Psoas muscle (tissue), 8 donors: ENCODE measurements around the gene FOXP1. TPM values are rescaled to one million over a fixed set of nuclear protein-coding genes. Genes with fewer than 3 reads are reported as not detected.

Experiments used
- ATAC-seq, 4 donors: fragments of 200-7000 bp; cut with Tn5 transposase; one replicate each; pipeline ENCODE4 v1.9.1; 2020; ENCODE audit warnings: moderate library complexity in 3 of 4, mild to moderate bottlenecking in 2 of 4
- DNase-seq, 2 donors: peaks; one replicate each; pipeline ENCODE4 v3.0.0-alpha.2; 2020
- H3K27ac ChIP-seq: fragments of 200-600 bp; one replicate; pipeline ENCODE4 v1.8.0; 2022
- H3K27me3 ChIP-seq, 3 donors: fragments of 200-600 bp in 1 of 3; one replicate each; pipeline versions ENCODE4 v1.6.1 to v1.8.0; 2013 to 2022; ENCODE audit warnings: low read length in 2 of 3, mild to moderate bottlenecking in 2 of 3, moderate library complexity in 1 of 3; ENCODE audit not compliant: insufficient read depth in 3 of 3
- H3K36me3 ChIP-seq, 2 donors: fragments of 200-600 bp in 1 of 2; one replicate each; pipeline versions ENCODE4 v1.6.1 to v1.8.0; 2013 to 2022; ENCODE audit warnings: low read depth in 1 of 2, mild to moderate bottlenecking in 1 of 2, moderate library complexity in 1 of 2; ENCODE audit not compliant: insufficient read depth in 1 of 2
- H3K4me1 ChIP-seq: fragments of 200-600 bp; one replicate; pipeline ENCODE4 v1.8.0; 2022
- H3K4me3 ChIP-seq: fragments of 200-600 bp; one replicate; pipeline ENCODE4 v1.8.0; 2022; ENCODE audit warnings: mild to moderate bottlenecking
- H3K9me3 ChIP-seq: fragments of 200-600 bp; one replicate; pipeline ENCODE4 v1.8.0; 2022
- WGBS, 3 donors: extraction: QIAGEN DNeasy Blood & Tissue Kit; methylation state at CpG; one replicate each; pipeline versions ENCODE4 v1.1.6 to v1.1.7; 2013; 5-methylcytosine and 5-hydroxymethylcytosine counted together
- intact Hi-C, 2 donors: fragments of 100-400 bp; cut with DNase I; formaldehyde crosslinking; loops; one replicate each; pipeline versions ENCODE4 v1.11.0 to v1.14.2; 2022
- polyA plus RNA-seq, 3 donors: library from polyadenylated mRNA; stranded (reverse); fragments of 200-250 nt; gene quantifications; one replicate each; pipeline ENCODE4 v1.2.3, GENCODE V29; 2013
- total RNA-seq, 4 donors: library from RNA; stranded (reverse); fragmentation: NEBNext Ultra II Directional in 2 of 4; extraction: Animal tissue kit (Norgen Biotek cat#: 25700) in 2 of 4; gene quantifications; one replicate each; pipeline versions ENCODE4 v1.2.1 to v1.2.4, GENCODE V29; 2021 to 2023
- TF ChIP-seq, protein P1 (sequence below): fragments of 200-600 bp; IDR thresholded peaks from one replicate; pipeline ENCODE4 v1.8.0; 2022; ENCODE audit warnings: antibody characterized with exemption
- donor health status: healthy with polysubstance abuse.
- donor health status: DM: no; HTN: no; CAD: no; lungs with moderate emphysema.
- donor health status: Bipolar disorder and iron deficiency.
- donor health status: healthy.
- donor health status: DM: yes; HTN: yes; CAD: no.
- donor health status: DM: no; HTN: no; CAD: no.
- donor health status: DM: no; HTN: no; CAD: no.
- donor health status: DM: yes; HTN: yes; CAD: no.

FOXP1 gene
- total and polyA plus RNA-seq, 7 donors, result 2.6 to 26.4 (median 15.4) TPM

DNA sequence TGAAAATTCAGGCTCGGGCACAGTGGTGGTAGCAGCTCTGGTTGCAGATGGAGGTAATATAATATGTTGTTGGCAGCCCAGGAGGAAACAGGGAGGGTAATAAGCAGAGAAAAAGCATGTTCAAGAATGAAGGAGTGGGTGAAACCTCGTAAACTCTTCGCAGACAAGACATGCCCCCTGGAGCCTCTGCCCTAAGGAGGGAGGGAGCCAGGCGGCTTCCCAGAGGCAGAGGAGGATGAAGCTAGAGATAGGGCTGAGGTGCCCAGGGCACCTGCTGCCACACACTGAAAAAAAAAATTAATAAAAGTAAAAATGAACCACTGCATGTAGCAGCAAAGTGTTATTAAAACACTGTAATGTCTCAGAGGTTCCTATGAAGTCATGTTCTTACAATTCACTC is 137.3 kb downstream of the FOXP1 start:
- ATAC-seq (no peak), DNase-seq (no peak)
- intact Hi-C loops, result loop anchor here in 1 of 2 donors (5.0 kb wide), 1 partner anchor 136 kb away; the partner anchor contains the start of gene FOXP1
- WGBS, 3 donors, result 77 to 97% (median 96%) methylated on average over 4 of the region's 4 CpGs
- H3K9me3 ChIP-seq, result no peaks in the 10 kb centered on the region
- H3K27me3 ChIP-seq, result no peaks in the 10 kb centered on the region
- no peaks in the 10 kb centered on the region for H3K36me3 ChIP-seq
- no peak overlapping the region for H3K4me3 ChIP-seq
- H3K4me1 ChIP-seq, result peaks cover 28% of the 10 kb centered on the region
- TF ChIP-seq, protein P1, sequence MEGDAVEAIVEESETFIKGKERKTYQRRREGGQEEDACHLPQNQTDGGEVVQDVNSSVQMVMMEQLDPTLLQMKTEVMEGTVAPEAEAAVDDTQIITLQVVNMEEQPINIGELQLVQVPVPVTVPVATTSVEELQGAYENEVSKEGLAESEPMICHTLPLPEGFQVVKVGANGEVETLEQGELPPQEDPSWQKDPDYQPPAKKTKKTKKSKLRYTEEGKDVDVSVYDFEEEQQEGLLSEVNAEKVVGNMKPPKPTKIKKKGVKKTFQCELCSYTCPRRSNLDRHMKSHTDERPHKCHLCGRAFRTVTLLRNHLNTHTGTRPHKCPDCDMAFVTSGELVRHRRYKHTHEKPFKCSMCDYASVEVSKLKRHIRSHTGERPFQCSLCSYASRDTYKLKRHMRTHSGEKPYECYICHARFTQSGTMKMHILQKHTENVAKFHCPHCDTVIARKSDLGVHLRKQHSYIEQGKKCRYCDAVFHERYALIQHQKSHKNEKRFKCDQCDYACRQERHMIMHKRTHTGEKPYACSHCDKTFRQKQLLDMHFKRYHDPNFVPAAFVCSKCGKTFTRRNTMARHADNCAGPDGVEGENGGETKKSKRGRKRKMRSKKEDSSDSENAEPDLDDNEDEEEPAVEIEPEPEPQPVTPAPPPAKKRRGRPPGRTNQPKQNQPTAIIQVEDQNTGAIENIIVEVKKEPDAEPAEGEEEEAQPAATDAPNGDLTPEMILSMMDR, result no peak
- no peak overlapping the region for H3K27ac ChIP-seq

DNA sequence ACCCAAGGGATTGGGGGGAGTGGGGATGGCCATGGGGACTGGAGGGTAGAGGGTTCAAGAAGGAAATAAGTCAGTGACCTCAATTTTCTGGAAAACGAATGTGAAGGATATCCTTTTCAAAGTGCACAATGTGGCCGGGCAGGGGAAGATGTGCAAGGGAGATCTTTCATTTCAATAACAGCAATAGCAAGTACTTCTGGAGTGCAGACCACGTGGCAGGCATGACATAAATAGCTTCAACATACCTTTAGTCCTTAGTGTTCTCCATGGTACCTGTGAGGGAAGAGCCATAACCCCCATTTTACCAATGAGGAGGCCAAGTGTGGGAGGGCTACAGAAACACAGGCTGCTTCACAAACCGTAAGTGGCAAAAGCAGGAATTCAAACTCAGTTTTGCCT is 138.7 kb downstream of the FOXP1 start:
- no peaks in the 10 kb centered on the region for H3K27me3 ChIP-seq
- intact Hi-C loops, result loop anchor here in 1 of 2 donors (5.0 kb wide), 1 partner anchor 137 kb away; the partner anchor contains the start of gene FOXP1
- H3K27ac ChIP-seq, result no peak overlapping the region
- no peak overlapping the region for H3K4me3 ChIP-seq
- TF ChIP-seq, protein P1, result no peak
- no peaks in the 10 kb centered on the region for H3K36me3 ChIP-seq
- peaks cover 20% of the 10 kb centered on the region for H3K4me1 ChIP-seq
- ATAC-seq, result no peak
- 65 to 74% (median 71%) methylated on average over 4 of the region's 4 CpGs for WGBS, 3 donors
- H3K9me3 ChIP-seq, result no peaks in the 10 kb centered on the region
- DNase-seq, result no peak

GRCh38 chr3:71444028-71444860 is 139.3 kb downstream of the FOXP1 start:
- intact Hi-C loops, result no loop called here
- TF ChIP-seq, protein P1, result no peak
- WGBS, 3 donors, result 71 to 77% (median 75%) methylated on average over 17 of the region's 17 CpGs
- no peaks in the 10 kb centered on the region for H3K9me3 ChIP-seq
- no peaks in the 10 kb centered on the region for H3K36me3 ChIP-seq
- H3K27me3 ChIP-seq, result no peaks in the 10 kb centered on the region
- DNase-seq, result peak; percentile 27 to 61
- no peak for ATAC-seq
- H3K27ac ChIP-seq, result peak overlapping the region; percentile 18
- peaks cover 16% of the 10 kb centered on the region for H3K4me1 ChIP-seq
- no peak overlapping the region for H3K4me3 ChIP-seq

DNA sequence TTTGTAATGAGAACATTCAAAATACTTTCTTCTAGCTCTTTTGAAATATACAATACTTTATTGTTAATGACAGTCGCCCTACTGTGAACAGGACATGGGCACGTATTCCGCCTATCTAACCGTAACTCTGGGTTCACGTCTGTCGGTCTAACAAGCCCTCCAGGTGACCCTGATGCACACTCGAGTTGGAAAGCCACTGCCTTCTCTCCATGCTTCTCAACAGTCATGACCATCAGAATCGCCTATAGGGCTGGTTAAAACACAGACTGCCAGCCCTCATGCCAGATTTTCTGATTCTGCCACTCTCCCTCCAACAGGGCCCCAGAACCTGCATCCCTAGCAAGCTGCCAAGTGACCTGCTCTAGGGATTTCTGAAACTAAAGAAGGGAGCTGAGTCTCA is 140.2 kb downstream of the FOXP1 start:
- WGBS, 3 donors, result 95 to 97% (median 96%) methylated on average over 8 of the region's 8 CpGs
- intact Hi-C loops, result no loop called here
- ATAC-seq (no peak), DNase-seq (no peak)
- H3K36me3 ChIP-seq, result no peaks in the 10 kb centered on the region
- H3K4me3 ChIP-seq, result no peak overlapping the region
- H3K27ac ChIP-seq, result peak overlapping the region; percentile 31
- TF ChIP-seq, protein P1, result no peak
- no peaks in the 10 kb centered on the region for H3K27me3 ChIP-seq
- H3K9me3 ChIP-seq, result no peaks in the 10 kb centered on the region
- peaks cover 10% of the 10 kb centered on the region for H3K4me1 ChIP-seq
